Endothelial cell (in vitro differentiated cells): ENCODE data around the gene TESMIN. TPM values are rescaled to one million over a fixed set of nuclear protein-coding genes. Genes with fewer than 3 reads are reported as not detected.

Experiments
- DNase-seq: peaks from one replicate; pipeline ENCODE4 v3.0.0; 2021; ENCODE audit warnings: low spot score
- H3K27ac Mint-ChIP-seq: one replicate; pipeline ENCODE4 v1.8.0; 2021; ENCODE audit warnings: mixed read lengths, inconsistent platforms; ENCODE audit not compliant: unreplicated experiment
- H3K27me3 Mint-ChIP-seq: one replicate; pipeline ENCODE4 v1.8.0; 2021; ENCODE audit warnings: mild to moderate bottlenecking, moderate library complexity, mixed read lengths, inconsistent platforms; ENCODE audit not compliant: unreplicated experiment
- H3K36me3 Mint-ChIP-seq: one replicate; pipeline ENCODE4 v1.8.0; 2021; ENCODE audit warnings: mild to moderate bottlenecking, low read depth, mixed read lengths, inconsistent platforms; ENCODE audit not compliant: unreplicated experiment
- H3K4me1 Mint-ChIP-seq: one replicate; pipeline ENCODE4 v1.8.0; 2021; ENCODE audit warnings: mild to moderate bottlenecking, mixed read lengths, inconsistent platforms; ENCODE audit not compliant: unreplicated experiment
- H3K4me3 Mint-ChIP-seq: one replicate; pipeline ENCODE4 v1.8.0; 2021; ENCODE audit warnings: mild to moderate bottlenecking, mixed read lengths, inconsistent platforms; ENCODE audit not compliant: unreplicated experiment
- H3K9me3 Mint-ChIP-seq: one replicate; pipeline ENCODE4 v1.8.0; 2021; ENCODE audit warnings: mixed read lengths, inconsistent platforms; ENCODE audit not compliant: unreplicated experiment
- CTCF ChIP-seq: fragments of 200-600 bp; sonication (generic); IDR thresholded peaks from one replicate; pipeline ENCODE4 v1.5.0; 2021; ENCODE audit warnings: antibody characterized with exemption; ENCODE audit not compliant: unreplicated experiment
- total RNA-seq: library from RNA; stranded (reverse); fragmentation: NEBNext Ultra II Directional; extraction: Animal tissue kit (Norgen Biotek cat#: 25700); gene quantifications from one replicate; pipeline ENCODE4 v1.2.1, GENCODE V29; 2021; ENCODE audit not compliant: unreplicated experiment

Gene TESMIN
- total RNA-seq, 1 donor from 2014 or later = 3.4 TPM

- Mint-ChIP-seq H3K27me3 (no peaks in the 10 kb centered on the region), H3K36me3 (no peaks in the 10 kb centered on the region), H3K4me3 (no peak overlapping the region), H3K9me3 (no peaks in the 10 kb centered on the region), H3K4me1 (peaks cover 6% of the 10 kb centered on the region), H3K27ac (no peak overlapping the region)
- TF ChIP-seq CTCF = no peak
- DNase-seq = no peak
Measured at GRCh38 chr11:68763181-68763721, 11.9 kb upstream of the TESMIN start.

GRCh38 chr11:68762481-68762880, 11.2 kb upstream of the TESMIN start:
- DNase-seq = no peak
- H3K4me1 Mint-ChIP-seq = peaks cover 6% of the 10 kb centered on the region

GRCh38 chr11:68761801-68762200, 10.5 kb upstream of the TESMIN start:
- Mint-ChIP-seq H3K36me3 (no peaks in the 10 kb centered on the region), H3K9me3 (no peaks in the 10 kb centered on the region), H3K4me1 (peaks cover 6% of the 10 kb centered on the region), H3K27me3 (peaks cover 2% of the 10 kb centered on the region), H3K4me3 (no peak overlapping the region), H3K27ac (no peak overlapping the region)
- no peak for DNase-seq
- no peak for TF ChIP-seq CTCF

More at GRCh38 chr11:68762481-68762880, 11.2 kb upstream of the TESMIN start:
- Mint-ChIP-seq H3K9me3 (no peaks in the 10 kb centered on the region), H3K36me3 (no peaks in the 10 kb centered on the region), H3K4me3 (no peak overlapping the region), H3K27ac (no peak overlapping the region), H3K27me3 (peaks cover 2% of the 10 kb centered on the region)
- TF ChIP-seq CTCF = no peak

- no peak for DNase-seq
- no peaks in the 10 kb centered on the region for H3K36me3 Mint-ChIP-seq
- H3K4me1 Mint-ChIP-seq = peaks cover 6% of the 10 kb centered on the region
- H3K27me3 Mint-ChIP-seq = peaks cover 5% of the 10 kb centered on the region
- H3K4me3 Mint-ChIP-seq = no peak overlapping the region
- H3K9me3 Mint-ChIP-seq = no peaks in the 10 kb centered on the region
- no peak overlapping the region for H3K27ac Mint-ChIP-seq
- TF ChIP-seq CTCF = no peak
Measured at GRCh38 chr11:68759991-68760390, 8.7 kb upstream of the TESMIN start.

- no peak for DNase-seq
- no peak for TF ChIP-seq CTCF
- H3K27me3 Mint-ChIP-seq = peaks cover 5% of the 10 kb centered on the region
- no peaks in the 10 kb centered on the region for H3K4me1 Mint-ChIP-seq
- H3K4me3 Mint-ChIP-seq = no peak overlapping the region
- H3K36me3 Mint-ChIP-seq = no peaks in the 10 kb centered on the region
- H3K27ac Mint-ChIP-seq = no peak overlapping the region
- no peaks in the 10 kb centered on the region for H3K9me3 Mint-ChIP-seq
Measured at GRCh38 chr11:68757711-68758110, 6.4 kb upstream of the TESMIN start.
